Immature natural killer cell (primary cell): ENCODE results near the gene RAB29. TPM values are rescaled to one million over a fixed set of nuclear protein-coding genes. Genes with fewer than 3 reads are reported as not detected.

Experiments
- DNase-seq, 3 donors: peaks; one replicate each; pipeline ENCODE4 v3.0.0; 2022; ENCODE audit warnings: mixed read lengths in 1 of 3
- H3K27ac Mint-ChIP-seq, 6 donors: one replicate each; pipeline ENCODE4 v1.8.0; 2020; ENCODE audit warnings: mixed read lengths in 6 of 6, mild to moderate bottlenecking in 5 of 6, inconsistent platforms in 4 of 6, moderate library complexity in 3 of 6
- H3K27me3 Mint-ChIP-seq, 3 donors: one replicate each; pipeline ENCODE4 v1.8.0; 2020 to 2021; ENCODE audit warnings: low read depth in 3 of 3, mild to moderate bottlenecking in 3 of 3, mixed read lengths in 3 of 3, moderate library complexity in 3 of 3, inconsistent platforms in 1 of 3
- H3K36me3 Mint-ChIP-seq, 3 donors: one replicate each; pipeline ENCODE4 v1.8.0; 2020; ENCODE audit warnings: mixed read lengths in 3 of 3, inconsistent platforms in 2 of 3, mild to moderate bottlenecking in 2 of 3
- H3K4me1 Mint-ChIP-seq, 2 donors: one replicate each; pipeline ENCODE4 v1.8.0; 2020; ENCODE audit warnings: inconsistent platforms in 2 of 2, mild to moderate bottlenecking in 2 of 2, mixed read lengths in 2 of 2, moderate library complexity in 1 of 2
- H3K4me3 Mint-ChIP-seq, 5 donors: one replicate each; pipeline ENCODE4 v1.8.0; 2020; ENCODE audit warnings: mild to moderate bottlenecking in 5 of 5, mixed read lengths in 5 of 5, inconsistent platforms in 3 of 5, moderate library complexity in 3 of 5
- H3K9me3 Mint-ChIP-seq, 6 donors: one replicate each; pipeline ENCODE4 v1.8.0; 2020; ENCODE audit warnings: mild to moderate bottlenecking in 6 of 6, mixed read lengths in 6 of 6, inconsistent platforms in 4 of 6, moderate library complexity in 3 of 6
- polyA plus RNA-seq, 3 donors: library from polyadenylated mRNA; unstranded; fragments of 300-500 nt; fragmentation: Illumina TruSeq; gene quantifications; one replicate each; pipeline ENCODE4 v1.2.3, GENCODE V29; 2021

RAB29 gene
- polyA plus RNA-seq, 3 donors from 2014 or later = 156 to 206 (median 197) TPM

GRCh38 chr1:205769641-205770365, 5.5 kb downstream of the RAB29 start:
- peaks cover 0 to 2% (median 0%) of the 10 kb centered on the region in 6 donors for H3K9me3 Mint-ChIP-seq
- no peak for DNase-seq
- H3K4me3 Mint-ChIP-seq = no peak overlapping the region
- H3K27ac Mint-ChIP-seq = peak overlapping the region; percentile 30 to 100 (median 100)
- peaks cover 4 to 40% (median 19%) of the 10 kb centered on the region in 3 donors for H3K36me3 Mint-ChIP-seq
- H3K4me1 Mint-ChIP-seq = peaks cover 54 to 91% of the 10 kb centered on the region in 2 donors
- H3K27me3 Mint-ChIP-seq = peaks cover 9 to 15% (median 10%) of the 10 kb centered on the region in 3 donors

DNA sequence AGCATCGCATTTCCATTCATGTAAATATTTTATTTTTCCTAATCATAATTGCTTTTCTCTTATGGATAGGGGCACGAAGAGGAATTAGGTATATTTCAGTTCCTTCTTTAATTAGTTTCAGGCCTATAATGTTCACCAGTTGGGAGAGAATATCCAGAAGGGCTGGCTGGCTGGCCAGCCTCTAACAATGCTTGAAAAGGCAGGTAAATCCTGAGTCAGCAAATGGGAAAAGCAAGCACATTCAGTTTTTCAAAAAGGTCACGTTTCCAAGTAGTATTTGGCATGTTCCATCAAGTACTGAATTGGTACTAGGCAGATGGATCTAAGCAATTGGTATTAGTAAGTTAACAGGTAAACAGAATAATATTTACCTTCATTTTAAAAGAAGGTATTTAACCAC, 8.0 kb downstream of the RAB29 start:
- no peak overlapping the region for H3K4me3 Mint-ChIP-seq
- peaks cover 12 to 39% (median 14%) of the 10 kb centered on the region in 3 donors for H3K36me3 Mint-ChIP-seq
- H3K27me3 Mint-ChIP-seq = no peaks in the 10 kb centered on the region
- H3K27ac Mint-ChIP-seq = peak overlapping the region in 5 of 6 donors; percentile 72 to 81 (median 75)
- H3K9me3 Mint-ChIP-seq = peaks cover 0 to 2% (median 0%) of the 10 kb centered on the region in 6 donors
- H3K4me1 Mint-ChIP-seq = peaks cover 35 to 83% of the 10 kb centered on the region in 2 donors
- no peak for DNase-seq

GRCh38 chr1:205766570-205766969, 8.7 kb downstream of the RAB29 start:
- H3K9me3 Mint-ChIP-seq = peaks cover 0 to 2% (median 0%) of the 10 kb centered on the region in 6 donors
- H3K4me1 Mint-ChIP-seq = peaks cover 28 to 76% of the 10 kb centered on the region in 2 donors
- no peak overlapping the region for H3K4me3 Mint-ChIP-seq
- H3K36me3 Mint-ChIP-seq = peaks cover 9 to 39% (median 14%) of the 10 kb centered on the region in 3 donors
- no peaks in the 10 kb centered on the region for H3K27me3 Mint-ChIP-seq
- no peak for DNase-seq
- peak overlapping the region; percentile 65 to 86 (median 81) for H3K27ac Mint-ChIP-seq

GRCh38 chr1:205766038-205766437, 9.2 kb downstream of the RAB29 start:
- peaks cover 0 to 1% (median 0%) of the 10 kb centered on the region in 3 donors for H3K27me3 Mint-ChIP-seq
- peaks cover 23 to 71% of the 10 kb centered on the region in 2 donors for H3K4me1 Mint-ChIP-seq
- H3K9me3 Mint-ChIP-seq = peaks cover 0 to 2% (median 0%) of the 10 kb centered on the region in 6 donors
- H3K4me3 Mint-ChIP-seq = no peak overlapping the region
- peak overlapping the region; percentile 65 to 86 (median 81) for H3K27ac Mint-ChIP-seq
- H3K36me3 Mint-ChIP-seq = peaks cover 4 to 39% (median 14%) of the 10 kb centered on the region in 3 donors
- no peak for DNase-seq

DNA sequence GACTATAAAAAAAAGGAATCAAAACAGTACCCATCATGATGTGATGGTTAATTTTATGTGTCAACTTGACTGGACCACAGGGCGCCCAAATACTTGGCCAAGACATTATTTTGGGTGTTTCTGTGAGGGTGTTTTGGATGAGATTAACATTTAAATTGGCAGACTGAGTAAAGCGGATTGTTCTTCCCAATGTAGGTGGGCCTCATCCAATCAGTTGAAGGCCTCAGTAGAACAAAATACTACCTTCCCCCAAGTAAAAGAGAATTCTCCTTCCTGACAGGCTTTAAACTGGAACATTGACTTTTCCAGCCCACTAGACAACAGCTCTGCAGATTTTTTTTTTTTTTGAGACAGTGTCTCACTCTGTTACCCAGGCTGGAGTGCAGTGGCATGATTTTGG, 10.7 kb downstream of the RAB29 start:
- Mint-ChIP-seq H3K4me1 (peaks cover 17 to 56% of the 10 kb centered on the region in 2 donors), H3K36me3 (peaks cover 0 to 25% (median 10%) of the 10 kb centered on the region in 3 donors), H3K9me3 (peaks cover 0 to 2% (median 0%) of the 10 kb centered on the region in 6 donors), H3K27me3 (peaks cover 0 to 1% (median 0%) of the 10 kb centered on the region in 3 donors), H3K27ac (peak overlapping the region in 4 of 6 donors; percentile 45 to 69 (median 51)), H3K4me3 (no peak overlapping the region)
- no peak for DNase-seq

GRCh38 chr1:205763980-205764379, 11.3 kb downstream of the RAB29 start:
- peaks cover 0 to 2% (median 0%) of the 10 kb centered on the region in 6 donors for H3K9me3 Mint-ChIP-seq
- H3K4me3 Mint-ChIP-seq = no peak overlapping the region
- DNase-seq = no peak
- H3K27me3 Mint-ChIP-seq = peaks cover 0 to 1% (median 0%) of the 10 kb centered on the region in 3 donors
- peaks cover 17 to 53% of the 10 kb centered on the region in 2 donors for H3K4me1 Mint-ChIP-seq
- H3K27ac Mint-ChIP-seq = peak overlapping the region in 5 of 6 donors; percentile 38 to 69 (median 56)
- peaks cover 0 to 23% (median 10%) of the 10 kb centered on the region in 3 donors for H3K36me3 Mint-ChIP-seq

DNA sequence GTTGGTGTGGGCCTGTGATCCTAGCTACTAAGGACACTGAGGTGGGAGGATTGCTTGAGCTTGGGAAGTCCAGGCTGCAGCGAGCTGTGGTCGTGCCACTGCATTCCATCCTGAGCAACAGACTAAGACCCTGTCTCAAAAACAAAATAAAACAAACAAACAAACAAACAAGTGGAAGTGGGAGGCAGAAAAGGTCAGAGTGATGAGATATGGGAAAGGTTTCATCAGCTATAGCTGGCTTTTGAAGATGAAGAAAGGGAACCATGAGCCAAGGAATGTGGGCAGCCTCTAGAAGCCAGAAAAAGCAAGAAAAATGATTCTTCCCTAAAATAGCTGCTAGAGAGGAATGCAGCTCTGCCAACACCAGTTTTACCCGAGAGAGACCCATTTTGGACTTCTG, 14.7 kb downstream of the RAB29 start:
- Mint-ChIP-seq H3K27ac (peak overlapping the region in 4 of 6 donors; percentile 45 to 79 (median 64)), H3K4me3 (no peak overlapping the region), H3K27me3 (peaks cover 0 to 1% (median 0%) of the 10 kb centered on the region in 3 donors), H3K36me3 (peaks cover 6 to 15% (median 11%) of the 10 kb centered on the region in 3 donors), H3K9me3 (peaks cover 0 to 2% (median 0%) of the 10 kb centered on the region in 6 donors), H3K4me1 (peaks cover 8 to 22% of the 10 kb centered on the region in 2 donors)
- DNase-seq = no peak

- no peak for DNase-seq
- Mint-ChIP-seq H3K4me3 (no peak overlapping the region), H3K27me3 (peaks cover 0 to 1% (median 0%) of the 10 kb centered on the region in 3 donors), H3K27ac (no peak overlapping the region), H3K36me3 (peaks cover 5 to 6% (median 5%) of the 10 kb centered on the region in 3 donors), H3K4me1 (peaks cover 1 to 4% of the 10 kb centered on the region in 2 donors), H3K9me3 (no peaks in the 10 kb centered on the region)
Measured at GRCh38 chr1:205756552-205756951, 18.7 kb downstream of the RAB29 start.

DNA sequence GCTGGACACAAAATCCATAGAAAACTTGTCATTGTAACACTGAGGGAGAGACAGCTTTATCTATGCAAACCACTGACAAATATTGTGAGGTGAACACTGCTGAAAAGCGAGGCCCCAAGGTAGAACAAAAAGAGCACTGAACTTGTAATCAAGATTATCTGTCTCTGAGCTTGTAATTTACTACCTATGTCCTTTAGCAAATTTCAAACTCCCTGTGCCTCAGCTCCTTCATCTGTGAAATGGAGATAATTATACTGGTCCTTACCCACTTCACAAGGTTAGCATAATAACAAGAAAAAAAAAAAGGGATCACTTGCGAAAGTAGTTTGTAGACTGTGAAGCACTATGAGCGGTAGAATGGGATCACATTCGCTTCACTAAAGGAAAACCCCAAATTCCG, 20.4 kb downstream of the RAB29 start:
- H3K4me3 Mint-ChIP-seq = no peak overlapping the region
- peaks cover 12 to 15% of the 10 kb centered on the region in 2 donors for H3K4me1 Mint-ChIP-seq
- no peak overlapping the region for H3K27ac Mint-ChIP-seq
- DNase-seq = no peak
- peaks cover 6 to 10% (median 8%) of the 10 kb centered on the region in 3 donors for H3K27me3 Mint-ChIP-seq
- H3K36me3 Mint-ChIP-seq = peaks cover 5 to 9% (median 5%) of the 10 kb centered on the region in 3 donors
- H3K9me3 Mint-ChIP-seq = no peaks in the 10 kb centered on the region

GRCh38 chr1:205751036-205751651, 24.1 kb downstream of the RAB29 start:
- DNase-seq = no peak
- peak overlapping the region; percentile 95 to 99 (median 98) for H3K27ac Mint-ChIP-seq

GRCh38 chr1:205750138-205751035, 24.9 kb downstream of the RAB29 start, which contains the start of gene NUCKS1:
NUCKS1 (minus strand) TSS chr1:205750182; CDS start chr1:205749973, 209 bp downstream.
- Mint-ChIP-seq H3K4me3 (peak within 1 kb of the TSS; percentile 93 to 99 (median 98)), H3K27me3 (peaks cover 7 to 17% (median 17%) of the 10 kb centered on the region in 3 donors), H3K36me3 (peaks cover 0 to 3% (median 0%) of the 10 kb centered on the region in 3 donors), H3K27ac (peak within 1 kb of the TSS; percentile 97 to 99 (median 98)), H3K9me3 (no peaks in the 10 kb centered on the region), H3K4me1 (peaks cover 41 to 52% of the 10 kb centered on the region in 2 donors)
- DNase-seq = peak; percentile 97 to 98 (median 98)

More at GRCh38 chr1:205751036-205751651, 24.1 kb downstream of the RAB29 start:
- H3K36me3 Mint-ChIP-seq = peaks cover 0 to 3% (median 0%) of the 10 kb centered on the region in 3 donors
- peaks cover 40 to 44% of the 10 kb centered on the region in 2 donors for H3K4me1 Mint-ChIP-seq
- H3K27me3 Mint-ChIP-seq = peaks cover 7 to 17% (median 17%) of the 10 kb centered on the region in 3 donors
- peak overlapping the region; percentile 89 to 99 (median 96) for H3K4me3 Mint-ChIP-seq
- H3K9me3 Mint-ChIP-seq = no peaks in the 10 kb centered on the region

DNA sequence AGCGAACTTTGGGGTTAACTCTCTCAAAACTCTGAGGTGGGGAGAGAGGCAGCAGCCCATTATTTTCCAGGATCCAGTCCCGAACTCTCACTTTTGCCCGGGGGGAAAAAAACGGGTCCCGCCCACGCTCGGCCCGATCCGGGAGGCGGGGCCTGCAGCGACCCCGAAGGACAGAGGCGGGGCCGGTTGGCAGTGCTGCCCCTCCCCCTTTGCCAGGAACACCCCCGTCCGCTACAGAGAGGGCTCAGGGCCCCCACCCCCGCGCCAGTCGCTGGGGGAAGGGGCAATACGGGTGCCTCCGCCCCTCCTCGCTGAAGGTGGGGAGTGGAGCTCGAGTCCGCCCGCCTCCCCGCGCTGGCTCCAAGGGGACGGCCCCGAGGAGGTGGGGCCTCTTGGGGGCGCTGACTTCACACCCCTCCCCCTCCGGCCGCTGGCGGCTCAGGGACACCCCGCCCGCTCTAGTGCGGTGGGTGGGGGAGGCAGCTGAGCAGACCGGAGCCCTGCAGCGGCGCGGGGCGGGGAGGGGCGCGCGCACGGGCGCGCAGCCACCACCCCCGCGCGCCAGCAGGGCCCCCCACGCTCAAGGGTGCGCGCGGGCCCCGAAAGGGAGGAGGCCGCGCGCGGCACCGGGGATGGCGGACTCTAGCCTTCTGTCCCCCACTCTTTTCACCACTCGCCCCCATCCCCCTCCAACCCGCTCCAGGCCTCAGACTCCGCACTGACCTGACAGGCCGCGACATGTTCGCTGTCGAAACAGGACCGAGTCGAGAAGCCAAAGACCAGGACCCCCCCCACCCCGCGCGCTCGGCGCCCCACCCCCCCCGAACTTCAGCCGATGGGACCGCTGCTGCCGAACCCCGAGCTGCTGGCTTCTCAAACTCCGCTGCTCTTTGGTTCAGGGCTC, 25.8 kb downstream of the RAB29 start:
- Mint-ChIP-seq H3K27me3 (peaks cover 7 to 17% (median 17%) of the 10 kb centered on the region in 3 donors), H3K9me3 (no peaks in the 10 kb centered on the region), H3K4me3 (peak overlapping the region; percentile 93 to 99 (median 98)), H3K4me1 (peaks cover 45 to 56% of the 10 kb centered on the region in 2 donors), H3K36me3 (peaks cover 0 to 3% (median 0%) of the 10 kb centered on the region in 3 donors), H3K27ac (peak overlapping the region; percentile 97 to 99 (median 98))
- peak; percentile 98 for DNase-seq
